Mesothelial cell of epicardium (in vitro differentiated cells): ENCODE data around the gene PPP1R3G. TPM values are rescaled to one million over a fixed set of nuclear protein-coding genes. Genes with fewer than 3 reads are reported as not detected.

Experiments
- DNase-seq, 2 experiments: peaks; one replicate each; pipeline ENCODE4 v3.0.0; 2021; ENCODE audit warnings: low spot score in 2 of 2; ENCODE audit not compliant: unreplicated experiment in 2 of 2
- H3K27ac Mint-ChIP-seq: 2 replicates; pipeline ENCODE4 v1.8.0; 2021; ENCODE audit warnings: mixed read lengths
- H3K27me3 Mint-ChIP-seq: 2 replicates; pipeline ENCODE4 v1.8.0; 2021; ENCODE audit warnings: low read depth, mixed read lengths
- H3K36me3 Mint-ChIP-seq: 2 replicates; pipeline ENCODE4 v1.8.0; 2021; ENCODE audit warnings: mixed read lengths
- H3K4me1 Mint-ChIP-seq: 2 replicates; pipeline ENCODE4 v1.8.0; 2021; ENCODE audit warnings: mixed read lengths
- H3K4me3 Mint-ChIP-seq: 2 replicates; pipeline ENCODE4 v1.8.0; 2021; ENCODE audit warnings: mild to moderate bottlenecking, moderate library complexity, mixed read lengths
- H3K9me3 Mint-ChIP-seq: 2 replicates; pipeline ENCODE4 v1.8.0; 2021; ENCODE audit warnings: mixed read lengths
- CTCF ChIP-seq: fragments of 200-600 bp; sonication (generic); IDR thresholded peaks from one replicate; pipeline ENCODE4 v1.5.0; 2021; ENCODE audit warnings: antibody characterized with exemption; ENCODE audit not compliant: unreplicated experiment
- total RNA-seq: library from RNA; stranded (reverse); gene quantifications from 3 replicates; pipeline ENCODE4 v1.2.1, GENCODE V29; 2021

PPP1R3G gene
- total RNA-seq, 1 donor from 2014 or later: 1.1 TPM

GRCh38 chr6:5045416-5045815, 39.7 kb upstream of the PPP1R3G start:
- DNase-seq: no peak
- Mint-ChIP-seq H3K27ac (no peak overlapping the region), H3K4me1 (no peaks in the 10 kb centered on the region), H3K4me3 (no peak overlapping the region), H3K27me3 (no peaks in the 10 kb centered on the region), H3K36me3 (no peaks in the 10 kb centered on the region), H3K9me3 (peaks cover 17% of the 10 kb centered on the region)
- no peak for TF ChIP-seq CTCF

GRCh38 chr6:5046430-5046829, 38.7 kb upstream of the PPP1R3G start:
- DNase-seq: no peak
- peaks cover 9% of the 10 kb centered on the region for H3K36me3 Mint-ChIP-seq
- H3K27me3 Mint-ChIP-seq: no peaks in the 10 kb centered on the region
- H3K9me3 Mint-ChIP-seq: peaks cover 28% of the 10 kb centered on the region
- no peaks in the 10 kb centered on the region for H3K4me1 Mint-ChIP-seq
- no peak overlapping the region for H3K4me3 Mint-ChIP-seq
- no peak for TF ChIP-seq CTCF
- no peak overlapping the region for H3K27ac Mint-ChIP-seq

GRCh38 chr6:5050009-5050408, 35.1 kb upstream of the PPP1R3G start:
- no peak overlapping the region for H3K27ac Mint-ChIP-seq
- peaks cover 12% of the 10 kb centered on the region for H3K4me1 Mint-ChIP-seq
- no peak for TF ChIP-seq CTCF
- H3K4me3 Mint-ChIP-seq: no peak overlapping the region
- no peaks in the 10 kb centered on the region for H3K27me3 Mint-ChIP-seq
- peaks cover 46% of the 10 kb centered on the region for H3K9me3 Mint-ChIP-seq
- peaks cover 9% of the 10 kb centered on the region for H3K36me3 Mint-ChIP-seq
- DNase-seq: no peak

- H3K27me3 Mint-ChIP-seq: no peaks in the 10 kb centered on the region
- H3K4me3 Mint-ChIP-seq: no peak overlapping the region
- peaks cover 55% of the 10 kb centered on the region for H3K9me3 Mint-ChIP-seq
- H3K27ac Mint-ChIP-seq: no peak overlapping the region
- no peak for DNase-seq
- H3K36me3 Mint-ChIP-seq: peaks cover 9% of the 10 kb centered on the region
- peaks cover 12% of the 10 kb centered on the region for H3K4me1 Mint-ChIP-seq
- no peak for TF ChIP-seq CTCF
Measured at GRCh38 chr6:5051394-5051793, 33.7 kb upstream of the PPP1R3G start.

GRCh38 chr6:5053038-5053437, 32.1 kb upstream of the PPP1R3G start:
- Mint-ChIP-seq H3K4me3 (no peak overlapping the region), H3K27ac (peak overlapping the region; percentile 74), H3K4me1 (peaks cover 12% of the 10 kb centered on the region), H3K27me3 (no peaks in the 10 kb centered on the region), H3K9me3 (peaks cover 49% of the 10 kb centered on the region), H3K36me3 (peaks cover 9% of the 10 kb centered on the region)
- TF ChIP-seq CTCF: no peak
- DNase-seq: no peak

GRCh38 chr6:5053864-5054244, 31.3 kb upstream of the PPP1R3G start:
- Mint-ChIP-seq H3K4me3 (no peak overlapping the region), H3K36me3 (peaks cover 9% of the 10 kb centered on the region), H3K9me3 (peaks cover 44% of the 10 kb centered on the region), H3K27ac (no peak overlapping the region), H3K27me3 (no peaks in the 10 kb centered on the region), H3K4me1 (peaks cover 12% of the 10 kb centered on the region)
- no peak for DNase-seq
- no peak for TF ChIP-seq CTCF
